ENCODE measurements around the gene NAIF1. TPM values are rescaled to one million over a fixed set of nuclear protein-coding genes. Genes with fewer than 3 reads are reported as not detected.
"Not testable (repeated sequence)": the region's sequence is repeated elsewhere in the genome, so short reads cannot be mapped to it uniquely, and the experiment has no call there.

The NAIF1 gene
- total and polyA plus RNA-seq, 9 donors: 7.4 to 10.0 (median 8.4) TPM

GRCh38 chr9:128045409-128045808, 21.7 kb downstream of the NAIF1 start:
- not testable (repeated sequence) for H3K4me3 ChIP-seq (ENCODE audit: low read length); H3K4me1 ChIP-seq (ENCODE audit: control insufficient read depth, insufficient read depth, low read length); H3K36me3 ChIP-seq (ENCODE audit: control insufficient read depth, insufficient read depth, low read length); H3K27ac ChIP-seq (ENCODE audit: low read length); H3K9me3 ChIP-seq (replicated peaks; ENCODE audit: control insufficient read depth, low read depth, low read length); H3K27me3 ChIP-seq (ENCODE audit: control insufficient read depth, insufficient read depth, low read length); DNase-seq
- WGBS (ENCODE audit: insufficient coverage): 100% methylated on average over 2 of the region's 6 CpGs

DNA sequence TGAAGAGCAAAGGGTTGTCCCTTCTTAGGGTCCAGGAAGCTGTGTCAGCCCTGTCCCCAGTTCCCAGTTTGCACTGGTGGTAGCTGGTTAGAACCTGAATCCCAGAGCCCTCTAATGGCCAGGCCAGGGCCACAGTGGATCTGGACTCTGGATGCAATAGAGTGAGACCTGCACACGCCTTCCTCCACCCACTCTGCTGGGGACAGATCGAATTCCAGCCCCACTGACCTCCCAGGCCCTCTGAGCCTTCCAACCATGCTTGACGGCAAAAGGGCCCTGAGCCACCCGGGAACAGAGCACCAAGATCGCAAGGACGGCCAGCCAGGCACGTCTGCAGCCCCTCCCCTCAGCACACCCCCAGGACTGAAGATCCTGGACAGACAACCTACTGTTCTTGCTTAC, 23.7 kb downstream of the NAIF1 start:
- H3K9me3 ChIP-seq (replicated peaks; ENCODE audit: control insufficient read depth, low read depth, low read length): no peaks in the 10 kb centered on the region
- H3K27me3 ChIP-seq (ENCODE audit: control insufficient read depth, insufficient read depth, low read length): peaks cover 3% of the 10 kb centered on the region
- H3K4me1 ChIP-seq (ENCODE audit: control insufficient read depth, insufficient read depth, low read length): peaks cover 4% of the 10 kb centered on the region
- no peak for DNase-seq
- WGBS (ENCODE audit: insufficient coverage): 14% methylated on average over 5 of the region's 7 CpGs
- H3K4me3 ChIP-seq (ENCODE audit: low read length): no peak overlapping the region
- H3K27ac ChIP-seq (ENCODE audit: low read length): no peak overlapping the region
- no peaks in the 10 kb centered on the region for H3K36me3 ChIP-seq (ENCODE audit: control insufficient read depth, insufficient read depth, low read length)

- H3K27me3 ChIP-seq (ENCODE audit: control insufficient read depth, insufficient read depth, low read length): peaks cover 3% of the 10 kb centered on the region
- H3K4me3 ChIP-seq (ENCODE audit: low read length): no peak overlapping the region
- WGBS (ENCODE audit: insufficient coverage): 29% methylated on average over 7 of the region's 7 CpGs
- no peak for DNase-seq
- H3K4me1 ChIP-seq (ENCODE audit: control insufficient read depth, insufficient read depth, low read length): peaks cover 4% of the 10 kb centered on the region
- no peaks in the 10 kb centered on the region for H3K9me3 ChIP-seq (replicated peaks; ENCODE audit: control insufficient read depth, low read depth, low read length)
- no peaks in the 10 kb centered on the region for H3K36me3 ChIP-seq (ENCODE audit: control insufficient read depth, insufficient read depth, low read length)
- no peak overlapping the region for H3K27ac ChIP-seq (ENCODE audit: low read length)
These were observed 25.1 kb downstream of the NAIF1 start for GRCh38 chr9:128042043-128042442.

GRCh38 chr9:128040783-128041182, 26.3 kb downstream of the NAIF1 start:
- not testable (repeated sequence) for DNase-seq; H3K9me3 ChIP-seq (replicated peaks; ENCODE audit: control insufficient read depth, low read depth, low read length)
- WGBS (ENCODE audit: insufficient coverage): no CpG with 5 or more reads among the region's 3 CpGs

DNA sequence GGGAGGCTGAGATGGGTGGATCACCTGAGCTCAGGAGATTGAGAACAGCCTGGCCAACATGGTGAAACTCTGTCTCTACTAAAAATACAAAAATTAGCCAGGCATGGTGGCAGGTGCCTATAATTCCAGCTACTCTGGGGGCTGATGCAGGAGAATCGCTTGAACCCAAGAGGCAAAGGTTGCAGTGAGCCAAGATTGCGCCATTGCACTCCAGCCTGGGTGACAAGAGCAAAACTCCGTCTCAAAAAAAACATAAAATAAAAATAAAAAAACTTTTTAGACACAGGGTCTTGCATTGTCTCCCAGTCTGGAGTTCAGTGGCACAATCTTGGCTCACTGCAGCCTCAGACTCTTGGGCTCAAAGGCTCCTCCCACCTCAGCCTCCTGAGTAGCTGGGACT, 30.6 kb downstream of the NAIF1 start:
- H3K4me3 ChIP-seq (ENCODE audit: low read length); H3K27ac ChIP-seq (ENCODE audit: low read length); H3K4me1 ChIP-seq (ENCODE audit: control insufficient read depth, insufficient read depth, low read length); H3K27me3 ChIP-seq (ENCODE audit: control insufficient read depth, insufficient read depth, low read length); H3K36me3 ChIP-seq (ENCODE audit: control insufficient read depth, insufficient read depth, low read length); DNase-seq; H3K9me3 ChIP-seq (replicated peaks; ENCODE audit: control insufficient read depth, low read depth, low read length): not testable (repeated sequence)
- 67% methylated on average over 1 of the region's 3 CpGs for WGBS (ENCODE audit: insufficient coverage)

More at GRCh38 chr9:128040783-128041182, 26.3 kb downstream of the NAIF1 start:
- H3K27ac ChIP-seq (ENCODE audit: low read length); H3K36me3 ChIP-seq (ENCODE audit: control insufficient read depth, insufficient read depth, low read length); H3K27me3 ChIP-seq (ENCODE audit: control insufficient read depth, insufficient read depth, low read length); H3K4me1 ChIP-seq (ENCODE audit: control insufficient read depth, insufficient read depth, low read length); H3K4me3 ChIP-seq (ENCODE audit: low read length): not testable (repeated sequence)

GRCh38 chr9:128034821-128035652, 32.1 kb downstream of the NAIF1 start:
- no peaks in the 10 kb centered on the region for H3K36me3 ChIP-seq (ENCODE audit: control insufficient read depth, insufficient read depth, low read length)
- no peak overlapping the region for H3K27ac ChIP-seq (ENCODE audit: low read length)
- no peaks in the 10 kb centered on the region for H3K4me1 ChIP-seq (ENCODE audit: control insufficient read depth, insufficient read depth, low read length)
- WGBS (ENCODE audit: insufficient coverage): 58% methylated on average over 5 of the region's 8 CpGs
- no peaks in the 10 kb centered on the region for H3K27me3 ChIP-seq (ENCODE audit: control insufficient read depth, insufficient read depth, low read length)
- peak; percentile 76 for DNase-seq
- H3K9me3 ChIP-seq (replicated peaks; ENCODE audit: control insufficient read depth, low read depth, low read length): peaks cover 4% of the 10 kb centered on the region
- no peak overlapping the region for H3K4me3 ChIP-seq (ENCODE audit: low read length)

DNA sequence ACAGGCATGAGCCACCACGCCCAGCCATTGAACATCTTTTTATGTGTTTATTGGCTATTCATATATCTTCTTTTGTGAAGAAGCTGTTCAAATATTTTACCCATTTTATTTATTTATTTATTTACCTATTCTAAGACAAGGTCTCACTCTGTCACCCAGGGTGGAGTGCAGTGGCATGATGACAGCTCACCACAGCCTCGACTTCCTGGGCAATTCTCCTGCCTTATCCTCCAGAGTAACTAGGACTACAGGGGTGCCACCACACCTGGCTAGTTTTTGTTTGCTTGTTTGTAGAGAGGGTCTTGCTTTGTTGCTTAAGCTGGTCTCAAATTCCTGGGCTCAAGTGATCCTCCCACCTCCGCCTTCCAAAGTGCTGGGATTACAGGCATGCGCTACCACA, 33.5 kb downstream of the NAIF1 start:
- Histone ChIP-seq H3K9me3 (replicated peaks; ENCODE audit: control insufficient read depth, low read depth, low read length) (peaks cover 4% of the 10 kb centered on the region), H3K4me1 (ENCODE audit: control insufficient read depth, insufficient read depth, low read length) (no peaks in the 10 kb centered on the region), H3K36me3 (ENCODE audit: control insufficient read depth, insufficient read depth, low read length) (no peaks in the 10 kb centered on the region), H3K27me3 (ENCODE audit: control insufficient read depth, insufficient read depth, low read length) (no peaks in the 10 kb centered on the region), H3K27ac (ENCODE audit: low read length) (no peak overlapping the region), H3K4me3 (ENCODE audit: low read length) (no peak overlapping the region)
- 88% methylated on average over 3 of the region's 4 CpGs for WGBS (ENCODE audit: insufficient coverage)
- DNase-seq: no peak

GRCh38 chr9:128027705-128028104, 39.4 kb downstream of the NAIF1 start:
- DNase-seq: no peak
- WGBS (ENCODE audit: insufficient coverage): 96% methylated on average over 4 of the region's 4 CpGs
- Histone ChIP-seq H3K27me3 (ENCODE audit: control insufficient read depth, insufficient read depth, low read length) (no peaks in the 10 kb centered on the region), H3K4me1 (ENCODE audit: control insufficient read depth, insufficient read depth, low read length) (no peaks in the 10 kb centered on the region), H3K4me3 (ENCODE audit: low read length) (no peak overlapping the region), H3K27ac (ENCODE audit: low read length) (no peak overlapping the region), H3K9me3 (replicated peaks; ENCODE audit: control insufficient read depth, low read depth, low read length) (no peaks in the 10 kb centered on the region), H3K36me3 (ENCODE audit: control insufficient read depth, insufficient read depth, low read length) (no peaks in the 10 kb centered on the region)

DNA sequence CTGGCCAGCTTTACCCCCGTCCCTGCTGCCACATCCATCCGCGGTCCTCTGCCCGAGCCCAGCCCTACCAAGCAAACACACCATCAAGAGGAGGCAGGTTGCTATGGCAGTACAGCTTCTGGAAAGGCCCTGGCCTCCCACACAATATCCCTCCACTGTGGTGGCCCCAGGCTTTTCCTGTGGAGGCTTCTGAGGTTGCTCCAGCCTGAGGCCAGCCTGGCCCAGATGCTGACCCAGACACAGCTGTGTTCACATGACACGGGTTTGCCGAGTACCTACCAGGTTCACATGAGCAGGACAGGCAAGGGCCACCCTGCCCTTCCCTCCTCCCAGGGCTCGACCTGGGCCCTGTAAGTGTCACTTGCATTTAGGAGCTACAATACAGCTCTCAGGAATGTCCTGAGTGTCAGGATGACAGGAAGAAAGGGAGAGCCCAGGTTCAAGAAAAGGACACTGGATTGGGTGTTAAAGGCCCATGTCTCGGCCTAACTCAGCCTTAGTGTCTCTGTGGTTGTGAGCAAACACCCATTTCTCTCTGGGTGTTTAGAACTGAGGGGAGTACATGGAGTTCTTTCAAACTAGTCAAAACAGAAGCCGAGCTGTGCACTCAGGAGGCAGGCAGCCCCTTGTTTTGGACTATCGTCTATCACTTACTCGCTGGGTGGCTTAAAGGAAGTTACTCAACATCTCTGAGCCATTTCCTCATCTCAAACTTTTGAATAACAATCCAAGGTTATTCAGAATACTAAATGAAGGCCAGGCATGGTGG, 40.2 kb downstream of the NAIF1 start:
- Histone ChIP-seq H3K36me3 (ENCODE audit: control insufficient read depth, insufficient read depth, low read length) (no peaks in the 10 kb centered on the region), H3K27me3 (ENCODE audit: control insufficient read depth, insufficient read depth, low read length) (no peaks in the 10 kb centered on the region), H3K4me3 (ENCODE audit: low read length) (no peak overlapping the region), H3K27ac (ENCODE audit: low read length) (peak overlapping the region; percentile 7), H3K9me3 (replicated peaks; ENCODE audit: control insufficient read depth, low read depth, low read length) (no peaks in the 10 kb centered on the region), H3K4me1 (ENCODE audit: control insufficient read depth, insufficient read depth, low read length) (no peaks in the 10 kb centered on the region)
- 52% methylated on average over 8 of the region's 11 CpGs for WGBS (ENCODE audit: insufficient coverage)
- no peak for DNase-seq

DNA sequence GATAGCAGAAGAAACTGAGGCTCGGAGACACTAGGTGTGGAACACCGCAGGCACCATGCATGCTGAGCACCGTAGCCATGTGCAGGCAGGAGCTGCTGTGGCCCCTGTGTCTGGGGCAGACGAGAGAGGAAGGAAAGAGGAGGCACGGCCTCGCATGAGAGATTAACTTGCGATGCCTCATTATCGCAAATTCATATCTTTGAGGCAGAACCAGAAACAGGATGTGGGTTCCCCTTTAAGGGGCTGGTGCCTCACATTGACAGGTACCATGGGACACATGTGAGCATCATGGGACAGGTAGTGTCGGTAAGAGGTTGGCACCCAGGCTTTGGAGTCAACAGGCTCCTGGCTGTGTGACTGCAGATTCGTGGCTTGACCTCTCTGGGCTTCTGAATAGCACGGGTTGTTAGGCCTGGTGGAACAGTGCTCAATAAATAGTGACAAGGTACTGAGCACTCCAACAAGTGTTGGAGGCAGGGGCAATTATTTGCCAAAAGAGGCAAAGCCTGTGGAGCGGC, 40.8 kb downstream of the NAIF1 start:
- H3K4me3 ChIP-seq (ENCODE audit: low read length): no peak overlapping the region
- no peak overlapping the region for H3K27ac ChIP-seq (ENCODE audit: low read length)
- H3K9me3 ChIP-seq (replicated peaks; ENCODE audit: control insufficient read depth, low read depth, low read length): no peaks in the 10 kb centered on the region
- H3K4me1 ChIP-seq (ENCODE audit: control insufficient read depth, insufficient read depth, low read length): no peaks in the 10 kb centered on the region
- WGBS (ENCODE audit: insufficient coverage): 81% methylated on average over 10 of the region's 12 CpGs
- H3K36me3 ChIP-seq (ENCODE audit: control insufficient read depth, insufficient read depth, low read length): no peaks in the 10 kb centered on the region
- no peaks in the 10 kb centered on the region for H3K27me3 ChIP-seq (ENCODE audit: control insufficient read depth, insufficient read depth, low read length)
- DNase-seq: no peak

Measured in muscle of leg (tissue), 11 donors.